K562 (cell line): Measurements from ENCODE around the gene NTM.

Experiments used
- ETV5 ChIP-seq: sonication (generic); formaldehyde crosslinking; IDR thresholded peaks from 2 replicates; pipeline ENCODE4 v1.4.0; 2020; ENCODE audit warnings: low read depth, mild to moderate bottlenecking, missing genetic modification reagents
- FOXP4 ChIP-seq: sonication (generic); formaldehyde crosslinking; IDR thresholded peaks from 2 replicates; pipeline ENCODE4 v1.8.0; 2022; ENCODE audit warnings: mild to moderate bottlenecking, missing genetic modification reagents, borderline replicate concordance
- GMEB1 ChIP-seq: fragments of 250-450 bp; sonication (Bioruptor Pico); IDR thresholded peaks from 2 replicates; pipeline ENCODE4 v1.4.0; 2020; ENCODE audit warnings: mild to moderate bottlenecking
- HNRNPK ChIP-seq: fragments of 200-400 bp; formaldehyde crosslinking; IDR thresholded peaks from one replicate; pipeline ENCODE4 v1.6.1; 2018; ENCODE audit warnings: mild to moderate bottlenecking, low read depth, low read length; ENCODE audit not compliant: poor library complexity, severe bottlenecking
- PTBP1 ChIP-seq: fragments of 200-400 bp; formaldehyde crosslinking; IDR thresholded peaks from 2 replicates; pipeline ENCODE4 v1.6.1; 2017; ENCODE audit warnings: low read depth, low read length
- ZNF184 ChIP-seq: sonication (generic); formaldehyde crosslinking; IDR thresholded peaks from 2 replicates; pipeline ENCODE4 v1.5.0; 2020; ENCODE audit warnings: missing genetic modification reagents

- TF ChIP-seq ETV5 (CRISPR knock-in tag), result no peak
- TF ChIP-seq HNRNPK, result no peak
- TF ChIP-seq FOXP4 (CRISPR knock-in tag), result no peak
- no peak for TF ChIP-seq ZNF184 (CRISPR knock-in tag)
- TF ChIP-seq GMEB1 (CRISPR knock-in tag), result no peak
- TF ChIP-seq PTBP1, result no peak
These were observed 334.3 kb downstream of the NTM start for GRCh38 chr11:131704682-131705081.
